GM13977 (cell line): ENCODE measurements around the gene DDX49.

Experiments used
- DNase-seq: peaks from one replicate; pipeline ENCODE4 v3.0.0; 2012; ENCODE audit warnings: low spot score
- CTCF ChIP-seq: IDR thresholded peaks from 2 replicates; pipeline ENCODE4 v1.5.1; 2012; ENCODE audit warnings: mild to moderate bottlenecking, control low read depth; ENCODE audit not compliant: insufficient read depth; ENCODE audit errors: extremely low read depth, missing control alignments
- in situ Hi-C: fragments of 300-500 bp; cut with MboI; formaldehyde crosslinking; loops from one replicate; pipeline ENCODE4 v1.12.0; 2022; ENCODE audit warnings: low sequenced_read_pairs, low pct_unique_long_range_greater_than_20kb, mixed read lengths, inconsistent platforms; ENCODE audit not compliant: unreplicated experiment

The DDX49 gene

DNA sequence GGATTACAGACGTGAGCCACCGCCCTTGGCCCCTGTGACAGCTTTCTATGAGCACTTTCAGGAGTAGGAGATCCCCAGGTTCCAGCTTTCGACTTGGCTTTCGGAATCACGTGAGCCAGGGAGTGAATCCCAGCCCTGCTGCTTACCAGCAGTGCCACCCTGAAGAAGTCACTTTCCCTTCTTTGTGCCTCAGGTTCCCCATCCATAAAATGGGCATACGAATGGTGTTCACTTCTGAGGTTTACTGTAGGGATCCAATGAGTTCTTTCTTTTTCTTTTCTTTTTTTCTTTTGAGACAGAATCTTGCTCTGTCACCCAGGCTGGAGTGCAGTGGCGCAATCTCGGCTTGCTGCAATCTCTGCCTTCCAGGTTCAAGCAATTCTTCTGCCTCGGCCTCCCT lies 25.8 kb downstream of the DDX49 start:
- no peak for TF ChIP-seq CTCF
- in situ Hi-C loops = no loop called here
- DNase-seq = no peak

DNA sequence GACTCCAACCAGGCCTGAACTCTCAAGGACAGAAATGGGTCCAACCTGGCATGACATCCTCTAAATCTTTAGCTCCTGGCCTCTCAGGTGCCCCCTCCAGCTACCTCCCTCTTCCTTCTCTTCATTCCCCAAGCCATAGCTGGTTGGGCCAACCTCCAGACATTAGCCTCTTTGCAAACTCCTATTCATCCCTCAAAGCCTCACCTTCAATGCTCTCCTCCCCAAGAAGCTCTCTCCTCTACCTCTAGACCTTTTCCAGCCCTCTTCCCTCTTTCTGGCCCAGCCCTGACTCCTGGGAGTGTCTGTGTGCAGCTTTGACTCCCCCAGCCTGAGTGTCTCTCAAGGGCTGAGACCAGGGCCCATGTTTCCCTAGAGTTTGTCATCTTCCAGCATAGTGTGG lies 26.8 kb downstream of the DDX49 start:
- no peak for DNase-seq
- no peak for TF ChIP-seq CTCF
- in situ Hi-C loops = no loop called here

- no peak for TF ChIP-seq CTCF
- no peak for DNase-seq
- in situ Hi-C loops = no loop called here
Observed at GRCh38 chr19:18946918-18947317, 27.4 kb downstream of the DDX49 start.

GRCh38 chr19:18948075-18948975 lies 28.8 kb downstream of the DDX49 start:
- TF ChIP-seq CTCF = no peak
- DNase-seq = no peak
- in situ Hi-C loops = no loop called here

GRCh38 chr19:18948976-18949356 lies 29.5 kb downstream of the DDX49 start:
- no peak for TF ChIP-seq CTCF
- in situ Hi-C loops = no loop called here
- DNase-seq = no peak

- no peak for DNase-seq
- in situ Hi-C loops = no loop called here
- no peak for TF ChIP-seq CTCF
Observed at GRCh38 chr19:18949858-18950257, 30.3 kb downstream of the DDX49 start.
